Measurements from ENCODE around the gene SCRN1.

Gene SCRN1

DNA sequence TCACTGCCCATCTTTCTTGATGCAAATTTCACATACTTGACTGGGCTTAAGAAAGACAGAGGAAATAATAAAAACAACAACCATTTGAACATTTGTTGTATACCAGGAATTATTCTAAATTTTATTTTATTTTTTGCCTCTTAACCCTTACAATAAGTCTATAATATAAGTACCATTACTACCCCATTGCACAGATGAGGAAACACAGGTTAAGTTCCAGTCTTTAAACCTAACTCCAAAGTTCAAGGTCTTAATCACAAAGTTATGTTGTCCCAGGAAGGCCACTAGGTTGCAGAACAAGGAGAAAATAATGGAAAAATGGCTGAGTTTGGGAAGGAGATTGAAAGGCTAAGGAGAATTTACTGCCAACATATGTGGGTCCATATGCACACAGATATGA lies 33.4 kb upstream of the SCRN1 start:
- Histone ChIP-seq H3K27ac (no peak overlapping the region), H3K4me1 (peaks cover 6% of the 10 kb centered on the region), H3K79me2 (peaks cover 9% of the 10 kb centered on the region), H3K27me3 (ENCODE audit: control insufficient read depth, insufficient read depth, low read length) (no peaks in the 10 kb centered on the region), H3K9me3 (ENCODE audit: control insufficient read depth, low read length) (no peaks in the 10 kb centered on the region), H3K4me2 (ENCODE audit: low read length) (no peak overlapping the region), H3K9ac (no peak overlapping the region), H3K36me3 (ENCODE audit: control insufficient read depth, insufficient read depth, low read length) (no peaks in the 10 kb centered on the region), H3K4me3 (ENCODE audit: low read depth, low read length) (no peak overlapping the region), H2AFZ (no peak overlapping the region)
- TF ChIP-seq, protein P1, sequence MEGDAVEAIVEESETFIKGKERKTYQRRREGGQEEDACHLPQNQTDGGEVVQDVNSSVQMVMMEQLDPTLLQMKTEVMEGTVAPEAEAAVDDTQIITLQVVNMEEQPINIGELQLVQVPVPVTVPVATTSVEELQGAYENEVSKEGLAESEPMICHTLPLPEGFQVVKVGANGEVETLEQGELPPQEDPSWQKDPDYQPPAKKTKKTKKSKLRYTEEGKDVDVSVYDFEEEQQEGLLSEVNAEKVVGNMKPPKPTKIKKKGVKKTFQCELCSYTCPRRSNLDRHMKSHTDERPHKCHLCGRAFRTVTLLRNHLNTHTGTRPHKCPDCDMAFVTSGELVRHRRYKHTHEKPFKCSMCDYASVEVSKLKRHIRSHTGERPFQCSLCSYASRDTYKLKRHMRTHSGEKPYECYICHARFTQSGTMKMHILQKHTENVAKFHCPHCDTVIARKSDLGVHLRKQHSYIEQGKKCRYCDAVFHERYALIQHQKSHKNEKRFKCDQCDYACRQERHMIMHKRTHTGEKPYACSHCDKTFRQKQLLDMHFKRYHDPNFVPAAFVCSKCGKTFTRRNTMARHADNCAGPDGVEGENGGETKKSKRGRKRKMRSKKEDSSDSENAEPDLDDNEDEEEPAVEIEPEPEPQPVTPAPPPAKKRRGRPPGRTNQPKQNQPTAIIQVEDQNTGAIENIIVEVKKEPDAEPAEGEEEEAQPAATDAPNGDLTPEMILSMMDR (IDR thresholded peaks at IDR 0.05): no peak

DNA sequence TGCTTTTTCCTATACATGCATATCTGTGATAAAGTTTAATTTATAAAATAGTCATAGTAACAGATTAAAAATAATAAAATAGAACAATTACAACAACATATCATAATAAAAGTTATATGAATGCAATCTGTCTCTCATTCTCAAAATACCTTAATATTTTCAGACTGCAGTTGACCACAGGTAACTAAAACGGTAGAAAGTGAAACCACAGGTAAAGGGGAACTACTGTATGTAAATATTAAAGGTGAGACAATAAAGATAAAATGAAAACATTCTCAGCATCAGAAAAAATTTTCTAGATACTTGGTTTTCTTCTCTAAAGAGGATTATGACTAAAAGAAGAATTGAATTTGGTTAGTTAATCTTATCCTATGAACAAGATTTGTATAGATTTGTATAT lies 30.9 kb upstream of the SCRN1 start:
- TF ChIP-seq, protein P1 (IDR thresholded peaks at IDR 0.05): no peak
- Histone ChIP-seq H3K79me2 (peaks cover 5% of the 10 kb centered on the region), H3K4me1 (peaks cover 4% of the 10 kb centered on the region), H2AFZ (no peak overlapping the region), H3K27ac (no peak overlapping the region), H3K4me2 (ENCODE audit: low read length) (no peak overlapping the region), H3K36me3 (ENCODE audit: control insufficient read depth, insufficient read depth, low read length) (no peaks in the 10 kb centered on the region), H3K9me3 (ENCODE audit: control insufficient read depth, low read length) (no peaks in the 10 kb centered on the region), H3K9ac (no peak overlapping the region), H3K4me3 (ENCODE audit: low read depth, low read length) (no peak overlapping the region), H3K27me3 (ENCODE audit: control insufficient read depth, insufficient read depth, low read length) (no peaks in the 10 kb centered on the region)

DNA sequence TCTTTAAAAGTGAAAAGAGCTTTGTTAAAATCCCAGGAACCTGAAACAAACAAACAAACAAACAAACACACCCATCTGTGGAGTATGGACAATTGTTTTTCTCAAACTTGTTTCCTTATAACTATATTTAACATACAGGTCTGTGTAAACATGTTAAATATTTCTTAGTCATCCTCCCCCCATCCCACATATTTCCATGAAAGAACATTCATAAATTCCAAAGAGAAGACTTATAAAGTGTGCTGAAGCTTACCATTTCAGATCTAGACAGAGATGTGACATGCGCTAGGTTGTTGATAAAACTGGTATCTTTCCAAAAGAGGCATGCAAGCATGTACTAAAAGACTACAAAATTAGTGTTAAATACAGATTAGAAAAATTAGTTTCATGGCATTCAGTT lies 30.4 kb upstream of the SCRN1 start:
- Histone ChIP-seq H3K4me1 (no peaks in the 10 kb centered on the region), H3K9me3 (ENCODE audit: control insufficient read depth, low read length) (no peaks in the 10 kb centered on the region), H3K36me3 (ENCODE audit: control insufficient read depth, insufficient read depth, low read length) (no peaks in the 10 kb centered on the region), H2AFZ (no peak overlapping the region), H3K79me2 (no peaks in the 10 kb centered on the region), H3K4me3 (ENCODE audit: low read depth, low read length) (no peak overlapping the region), H3K27me3 (ENCODE audit: control insufficient read depth, insufficient read depth, low read length) (no peaks in the 10 kb centered on the region), H3K4me2 (ENCODE audit: low read length) (no peak overlapping the region), H3K9ac (no peak overlapping the region), H3K27ac (no peak overlapping the region)
- TF ChIP-seq, protein P1 (IDR thresholded peaks at IDR 0.05): no peak

DNA sequence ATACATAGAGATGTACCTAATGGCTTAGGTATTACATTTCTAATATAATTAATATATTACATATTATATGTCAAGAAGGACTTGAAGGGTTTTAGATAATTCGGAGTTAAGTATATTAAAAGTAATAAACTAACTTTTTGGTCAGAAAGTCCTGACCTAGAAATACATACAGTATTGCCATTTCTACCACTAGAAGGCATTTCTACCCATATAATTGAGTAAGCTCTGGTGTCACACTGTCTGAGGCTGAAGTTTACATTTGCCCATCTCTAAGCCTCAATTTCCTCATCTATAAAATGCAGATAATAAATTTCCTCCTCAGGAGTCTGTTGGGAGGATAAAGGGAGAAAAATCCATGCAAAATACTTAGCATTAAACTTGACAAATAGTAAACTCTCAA lies 29.8 kb upstream of the SCRN1 start:
- Histone ChIP-seq H3K4me3 (ENCODE audit: low read depth, low read length) (no peak overlapping the region), H3K27ac (no peak overlapping the region), H3K79me2 (no peaks in the 10 kb centered on the region), H3K9ac (no peak overlapping the region), H3K27me3 (ENCODE audit: control insufficient read depth, insufficient read depth, low read length) (no peaks in the 10 kb centered on the region), H3K4me2 (ENCODE audit: low read length) (no peak overlapping the region), H3K9me3 (ENCODE audit: control insufficient read depth, low read length) (no peaks in the 10 kb centered on the region), H3K36me3 (ENCODE audit: control insufficient read depth, insufficient read depth, low read length) (no peaks in the 10 kb centered on the region), H2AFZ (no peak overlapping the region), H3K4me1 (no peaks in the 10 kb centered on the region)
- TF ChIP-seq, protein P1 (IDR thresholded peaks at IDR 0.05): no peak

DNA sequence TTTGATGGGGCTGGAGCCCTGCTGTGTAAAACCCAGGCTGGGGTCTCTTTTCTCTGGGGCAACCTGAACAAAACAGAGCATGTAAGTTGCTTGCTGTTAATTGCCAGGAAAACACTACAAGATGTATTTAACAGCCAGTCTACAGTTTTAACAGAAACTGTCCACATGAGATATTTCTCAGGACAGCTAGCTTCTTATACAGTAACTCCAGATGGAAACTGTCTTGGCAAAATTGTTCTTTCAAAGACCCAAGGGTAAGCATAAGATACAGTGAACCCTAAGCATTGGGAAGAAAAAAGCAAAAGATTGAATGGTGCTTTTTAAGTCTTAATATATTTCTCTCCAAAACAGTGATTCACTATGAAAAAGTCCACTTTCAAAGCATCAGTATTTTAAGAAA lies 28.9 kb upstream of the SCRN1 start:
- H3K79me2 ChIP-seq: no peaks in the 10 kb centered on the region
- no peak overlapping the region for H3K4me3 ChIP-seq (ENCODE audit: low read depth, low read length)
- TF ChIP-seq, protein P1 (IDR thresholded peaks at IDR 0.05): no peak
- no peak overlapping the region for H3K4me2 ChIP-seq (ENCODE audit: low read length)
- H3K4me1 ChIP-seq: no peaks in the 10 kb centered on the region
- no peaks in the 10 kb centered on the region for H3K36me3 ChIP-seq (ENCODE audit: control insufficient read depth, insufficient read depth, low read length)
- H3K9ac ChIP-seq: no peak overlapping the region
- H2AFZ ChIP-seq: no peak overlapping the region
- no peak overlapping the region for H3K27ac ChIP-seq
- no peaks in the 10 kb centered on the region for H3K9me3 ChIP-seq (ENCODE audit: control insufficient read depth, low read length)
- H3K27me3 ChIP-seq (ENCODE audit: control insufficient read depth, insufficient read depth, low read length): no peaks in the 10 kb centered on the region
